Common myeloid progenitor, CD34-positive (primary cell): ENCODE results near the gene SELENOK.
"Not testable (repeated sequence)": the region's sequence is repeated elsewhere in the genome, so short reads cannot be mapped to it uniquely, and the experiment has no call there.

ENCODE experiments used
- CTCF ChIA-PET: fragments of 350-600 bp; sonication (Branson Sonifier 250); formaldehyde crosslinking; loops from one replicate; lab custom pipeline; 2021; ENCODE audit warnings: antibody characterized with exemption; lab: Charles Lee
- POLR2A ChIA-PET: fragments of 350-600 bp; sonication (Branson Sonifier 250); formaldehyde crosslinking; loops from one replicate; lab custom pipeline; 2021; ENCODE audit warnings: antibody characterized with exemption; lab: Charles Lee
- DNase-seq, 3 donors: peaks; one replicate each; pipeline versions ENCODE4 v3.0.0 to v3.0.0-alpha.2; 2013
- H3K27ac ChIP-seq, 2 experiments: 1 replicate in 1 of 2; 2 replicates in 1 of 2; pipeline ENCODE4 v1.7.0; 2013; ENCODE audit warnings: inconsistent platforms in 2 of 2, low read length in 2 of 2, mild to moderate bottlenecking in 2 of 2, low read depth in 1 of 2, moderate library complexity in 1 of 2; ENCODE audit not compliant: severe bottlenecking in 2 of 2, insufficient read depth in 1 of 2, poor library complexity in 1 of 2
- H3K27me3 ChIP-seq, 5 experiments: replicated peaks in 2 of 5; 1 replicate in 3 of 5; 2 replicates in 2 of 5; pipeline versions ENCODE4 v1.6.1 to v1.7.0; 2013; ENCODE audit warnings: low read length in 4 of 5, mild to moderate bottlenecking in 2 of 5, moderate library complexity in 2 of 5, inconsistent platforms in 1 of 5; ENCODE audit not compliant: insufficient read depth in 5 of 5, control insufficient read depth in 4 of 5
- H3K36me3 ChIP-seq, 4 experiments: 1 replicate in 2 of 4; 2 replicates in 2 of 4; pipeline versions ENCODE4 v1.6.1 to v1.7.0; 2013; ENCODE audit warnings: low read length in 3 of 4, control low read depth in 1 of 4, mild to moderate bottlenecking in 1 of 4; ENCODE audit not compliant: control insufficient read depth in 4 of 4, insufficient read depth in 4 of 4
- H3K4me1 ChIP-seq, 4 experiments: 1 replicate in 3 of 4; 2 replicates in 1 of 4; pipeline versions ENCODE4 v1.6.1 to v1.7.1; 2013; ENCODE audit warnings: low read length in 3 of 4, mild to moderate bottlenecking in 3 of 4, control low read depth in 1 of 4, inconsistent platforms in 1 of 4, moderate library complexity in 1 of 4; ENCODE audit not compliant: control insufficient read depth in 4 of 4, insufficient read depth in 4 of 4; ENCODE audit errors: control extremely low read depth in 1 of 4
- H3K4me3 ChIP-seq, 7 experiments: 1 replicate in 4 of 7; 2 replicates in 3 of 7; pipeline versions ENCODE4 v1.5.1 to v1.7.0; 2013; ENCODE audit warnings: mild to moderate bottlenecking in 7 of 7, low read length in 6 of 7, moderate library complexity in 6 of 7, inconsistent platforms in 2 of 7, low read depth in 2 of 7, control low read depth in 1 of 7; ENCODE audit not compliant: insufficient read depth in 4 of 7, control insufficient read depth in 1 of 7; ENCODE audit errors: extremely low read depth in 1 of 7
- H3K9me3 ChIP-seq, 5 experiments: 1 replicate in 4 of 5; 2 replicates in 1 of 5; pipeline versions ENCODE4 v1.6.1 to v1.7.1; 2013; ENCODE audit warnings: low read length in 4 of 5, mild to moderate bottlenecking in 2 of 5, inconsistent platforms in 1 of 5, low read depth in 1 of 5, moderate library complexity in 1 of 5; ENCODE audit not compliant: control insufficient read depth in 4 of 5, insufficient read depth in 2 of 5; ENCODE audit errors: control extremely low read depth in 1 of 5
- WGBS: methylation state at CpG from one replicate; pipeline ENCODE4 v1.1.5; 2013; ENCODE audit not compliant: insufficient coverage; 5-methylcytosine and 5-hydroxymethylcytosine counted together

The SELENOK gene

DNA sequence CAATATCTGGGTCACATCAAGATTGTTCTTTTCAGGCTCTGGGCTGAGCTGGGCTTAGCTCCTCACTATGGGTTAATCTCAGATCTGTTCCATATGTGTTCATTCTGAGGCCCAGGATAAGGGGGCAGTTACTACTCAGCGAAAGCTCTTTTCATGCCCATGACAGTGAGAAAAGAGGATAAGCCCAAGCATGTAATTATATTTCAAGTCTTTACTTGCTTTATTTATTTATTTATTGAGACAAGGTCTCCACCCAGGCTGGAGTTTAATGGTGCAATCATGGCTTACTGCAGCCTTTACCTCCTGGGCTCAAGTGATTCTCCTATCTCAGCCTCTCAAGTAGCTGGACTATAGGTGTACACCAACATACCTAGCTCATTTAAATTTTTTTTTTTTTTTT, 44.7 kb upstream of the SELENOK start:
- WGBS: no CpG with 5 or more reads among the region's 1 CpG
- H3K27me3 ChIP-seq: peaks cover 0 to 25% (median 6%) of the 10 kb centered on the region in 5 experiments
- H3K4me3 ChIP-seq: no peak overlapping the region
- no peaks in the 10 kb centered on the region for H3K36me3 ChIP-seq
- peaks cover 0 to 5% (median 4%) of the 10 kb centered on the region in 5 experiments for H3K9me3 ChIP-seq
- no peak for DNase-seq
- CTCF ChIA-PET: interaction anchor here (0.6 to 4.3 kb wide), 2 partner anchors 283 to 438 kb away, joined by 3 to 26 read pairs; no protein-coding TSS in a partner anchor
- H3K27ac ChIP-seq: no peak overlapping the region
- H3K4me1 ChIP-seq: no peaks in the 10 kb centered on the region
- POLR2A ChIA-PET: no interaction called here

DNA sequence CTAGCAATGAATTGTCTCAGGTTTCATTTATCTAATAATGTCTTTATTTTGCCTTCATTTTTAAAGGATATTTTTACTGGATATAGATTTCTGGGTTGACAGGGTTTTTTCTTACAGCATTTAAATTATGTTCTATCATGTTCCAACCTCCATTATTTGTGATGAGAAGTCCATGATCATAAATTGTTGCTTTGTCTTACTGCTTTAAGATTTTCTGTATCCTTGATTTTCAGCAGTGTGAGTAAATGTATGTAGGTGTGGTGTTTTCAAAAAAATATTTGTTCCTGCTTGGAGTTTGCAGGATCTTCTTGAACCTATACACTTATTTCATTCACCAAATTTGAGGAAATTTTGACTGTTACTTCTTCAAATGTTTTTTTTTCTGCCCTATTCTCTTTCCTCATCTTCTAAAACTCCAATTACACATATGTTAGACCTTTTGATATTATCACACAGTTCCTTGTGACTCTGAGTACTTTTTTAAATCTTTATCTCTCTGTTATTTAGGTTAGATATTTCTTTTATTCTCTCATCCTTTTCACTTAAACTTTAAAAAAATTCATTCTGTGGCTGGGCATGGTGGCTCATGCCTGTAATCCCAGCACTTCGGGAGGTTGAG, 43.7 kb upstream of the SELENOK start:
- CTCF ChIA-PET: interaction anchor here (4.3 kb wide), 1 partner anchor 439 kb away, joined by 26 read pairs; no protein-coding TSS in a partner anchor
- no peak for DNase-seq
- no peaks in the 10 kb centered on the region for H3K36me3 ChIP-seq
- POLR2A ChIA-PET: no interaction called here
- H3K27ac ChIP-seq: no peak overlapping the region
- H3K9me3 ChIP-seq: peaks cover 0 to 5% (median 4%) of the 10 kb centered on the region in 5 experiments
- no peaks in the 10 kb centered on the region for H3K4me1 ChIP-seq
- H3K27me3 ChIP-seq: peaks cover 0 to 20% (median 6%) of the 10 kb centered on the region in 5 experiments
- WGBS: 0% methylated on average over 1 of the region's 1 CpG
- H3K4me3 ChIP-seq: no peak overlapping the region

DNA sequence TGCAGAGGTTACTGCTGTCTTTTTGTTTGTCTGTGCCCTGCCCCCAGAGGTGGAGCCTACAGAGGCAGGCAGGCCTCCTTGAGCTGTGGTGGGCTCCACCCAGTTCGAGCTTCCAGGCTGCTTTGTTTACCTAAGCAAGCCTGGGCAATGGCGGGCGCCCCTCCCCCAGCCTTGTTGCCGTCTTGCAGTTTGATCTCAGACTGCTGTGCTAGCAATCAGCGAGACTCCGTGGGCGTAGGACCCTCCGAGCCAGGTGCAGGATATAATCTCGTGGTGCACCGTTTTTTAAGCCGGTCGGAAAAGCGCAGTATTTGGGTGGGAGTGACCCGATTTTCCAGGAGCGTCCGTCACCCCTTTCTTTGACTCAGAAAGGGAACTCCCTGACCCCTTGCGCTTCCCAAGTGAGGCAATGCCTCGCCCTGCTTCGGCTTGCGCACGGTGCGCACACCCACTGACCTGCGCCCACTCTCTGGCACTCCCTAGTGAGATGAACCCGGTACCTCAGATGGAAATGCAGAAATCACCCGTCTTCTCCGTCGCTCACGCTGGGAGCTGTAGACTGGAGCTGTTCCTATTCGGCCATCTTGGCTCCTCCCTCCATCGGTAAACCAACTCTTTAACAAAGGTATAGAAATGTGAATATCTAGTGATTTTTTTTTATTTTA, 35.7 kb upstream of the SELENOK start:
- CTCF ChIA-PET, H3K36me3 ChIP-seq, H3K9me3 ChIP-seq, H3K27ac ChIP-seq, H3K27me3 ChIP-seq, POLR2A ChIA-PET, DNase-seq, H3K4me1 ChIP-seq, H3K4me3 ChIP-seq: not testable (repeated sequence)
- WGBS: 93% methylated on average over 10 of the region's 30 CpGs

DNA sequence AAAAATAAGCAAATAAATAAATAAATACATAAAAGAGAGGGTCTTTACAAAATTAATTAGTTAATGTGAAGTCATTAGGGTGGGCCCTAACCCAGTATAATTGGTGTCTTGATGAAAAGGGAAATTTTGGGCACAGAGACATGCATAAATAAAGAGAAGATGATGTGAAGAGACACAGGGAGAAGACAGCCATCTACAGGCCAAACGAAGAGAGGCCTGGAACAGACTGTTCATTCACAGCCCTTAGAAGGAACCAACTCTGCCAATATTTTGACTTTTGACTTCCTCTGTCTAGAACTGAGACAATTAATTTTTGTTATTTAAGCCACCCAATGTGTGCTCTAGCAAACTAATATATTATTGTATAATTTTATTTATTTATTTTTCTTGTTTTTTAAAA, 29.6 kb upstream of the SELENOK start:
- peak; percentile 13 to 32 (median 29) for DNase-seq
- Histone ChIP-seq H3K36me3 (no peaks in the 10 kb centered on the region), H3K4me3 (no peak overlapping the region), H3K9me3 (peaks cover 0 to 9% (median 0%) of the 10 kb centered on the region in 5 experiments), H3K27ac (no peak overlapping the region), H3K27me3 (peaks cover 0 to 2% (median 0%) of the 10 kb centered on the region in 5 experiments), H3K4me1 (no peaks in the 10 kb centered on the region)
- CTCF ChIA-PET: no interaction called here
- POLR2A ChIA-PET: no interaction called here
- 20% methylated on average over 1 of the region's 1 CpG for WGBS

DNA sequence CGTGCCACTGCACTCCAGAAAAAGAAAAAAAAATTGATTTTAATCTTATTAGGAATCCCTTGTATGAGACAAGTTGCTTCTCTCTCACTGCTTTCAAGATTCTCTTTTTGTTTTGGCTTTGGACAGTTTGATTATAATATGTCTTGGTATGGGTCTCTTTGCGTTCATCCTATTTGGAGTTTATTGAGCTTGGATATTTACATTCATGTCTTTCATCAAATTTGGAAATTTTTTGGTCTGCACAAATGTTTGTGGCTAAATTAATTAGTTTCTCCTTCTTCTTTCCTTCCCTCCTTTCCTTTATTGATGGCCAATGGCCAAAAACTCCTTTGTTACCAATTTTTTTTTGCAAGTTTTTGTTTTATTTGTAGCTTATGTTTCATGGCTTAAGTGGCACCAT, 28.1 kb upstream of the SELENOK start:
- ChIA-PET CTCF (interaction anchor here (0.9 kb wide), 1 partner anchor 75 kb away, joined by 3 read pairs; no protein-coding TSS in a partner anchor), POLR2A (no interaction called here)
- Histone ChIP-seq H3K36me3 (no peaks in the 10 kb centered on the region), H3K4me1 (no peaks in the 10 kb centered on the region), H3K9me3 (peaks cover 0 to 9% (median 0%) of the 10 kb centered on the region in 5 experiments), H3K4me3 (no peak overlapping the region), H3K27ac (no peak overlapping the region), H3K27me3 (peaks cover 0 to 4% (median 2%) of the 10 kb centered on the region in 5 experiments)
- no peak for DNase-seq
- 100% methylated on average over 1 of the region's 2 CpGs for WGBS

DNA sequence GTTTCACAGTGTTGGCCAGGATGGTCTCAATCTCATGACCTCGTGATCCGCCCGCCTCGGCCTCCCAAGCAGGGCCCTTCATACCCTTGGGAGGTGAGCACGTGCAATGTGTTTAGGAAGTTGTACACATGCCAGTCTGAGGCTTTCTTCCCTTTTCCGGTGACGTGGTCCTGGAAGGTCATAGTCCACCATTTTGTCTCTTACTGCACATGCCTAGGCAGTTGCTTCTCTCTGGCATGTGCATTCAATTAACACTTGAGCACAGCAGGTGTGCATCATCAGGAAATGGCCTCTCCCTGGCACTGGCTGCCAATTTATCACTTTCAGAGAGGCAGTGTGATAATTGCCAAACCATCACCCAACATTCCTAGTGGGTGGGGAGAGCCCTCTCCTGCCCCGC, 21.7 kb upstream of the SELENOK start:
- Histone ChIP-seq H3K27me3 (peaks cover 2 to 10% (median 4%) of the 10 kb centered on the region in 5 experiments), H3K9me3 (no peaks in the 10 kb centered on the region), H3K27ac (no peak overlapping the region), H3K4me1 (no peaks in the 10 kb centered on the region), H3K36me3 (no peaks in the 10 kb centered on the region), H3K4me3 (no peak overlapping the region)
- ChIA-PET CTCF (no interaction called here), POLR2A (interaction anchor here (0.6 kb wide), 1 partner anchor 101 kb away, joined by 5 read pairs; no protein-coding TSS in a partner anchor)
- DNase-seq: no peak
- 92% methylated on average over 7 of the region's 8 CpGs for WGBS

DNA sequence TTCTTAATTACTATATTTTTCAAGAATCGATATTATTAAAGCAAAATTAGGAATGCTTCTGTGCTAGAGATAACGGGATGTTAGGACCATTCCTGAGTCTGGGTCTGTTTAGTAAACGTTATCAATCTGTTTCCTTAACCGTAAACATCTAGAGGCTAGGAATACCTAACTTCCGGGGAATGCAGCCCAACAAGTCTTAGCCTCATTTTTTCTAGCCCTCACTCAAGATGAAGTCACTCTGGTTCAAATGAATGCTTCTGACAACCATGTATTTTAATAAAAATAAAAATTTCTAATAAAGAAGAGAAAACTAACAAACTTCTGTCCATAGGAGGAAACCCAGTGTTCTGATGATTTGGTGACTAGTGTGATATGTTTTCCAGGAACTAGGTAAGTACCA, 11.1 kb upstream of the SELENOK start:
- no peak overlapping the region for H3K27ac ChIP-seq
- no peaks in the 10 kb centered on the region for H3K4me1 ChIP-seq
- ChIA-PET CTCF (no interaction called here), POLR2A (no interaction called here)
- 100% methylated on average over 4 of the region's 5 CpGs for WGBS
- peaks cover 0 to 12% (median 3%) of the 10 kb centered on the region in 5 experiments for H3K27me3 ChIP-seq
- no peak overlapping the region for H3K4me3 ChIP-seq
- H3K36me3 ChIP-seq: no peaks in the 10 kb centered on the region
- H3K9me3 ChIP-seq: peaks cover 0 to 4% (median 0%) of the 10 kb centered on the region in 5 experiments
- no peak for DNase-seq
